A673 (cell line): ENCODE data around the gene FRS3.

ENCODE experiments used
- CTCF ChIP-seq: fragments of 300-800, 200-600 bp; sonication (generic); conservative IDR thresholded peaks from 2 replicates; pipeline ENCODE4 v1.5.1; 2017; ENCODE audit warnings: low read depth, mild to moderate bottlenecking, antibody characterized with exemption, low read length, moderate library complexity, mixed read lengths
- EZH2 ChIP-seq: fragments of 200-600 bp; sonication (generic); IDR thresholded peaks from 2 replicates; pipeline ENCODE4 v1.6.1; 2017; ENCODE audit warnings: borderline replicate concordance, low read depth, mild to moderate bottlenecking, mixed read lengths, antibody characterized with exemption, low read length; ENCODE audit not compliant: poor library complexity, severe bottlenecking

GRCh38 chr6:41757271-41757670, 22.4 kb downstream of the FRS3 start:
- TF ChIP-seq CTCF = no peak
- no peak for TF ChIP-seq EZH2
